Measurements from ENCODE around the gene ACP6.
A peak's percentile ranks its signal among the peaks of the same experiment; 100 is the strongest.
"Not testable (repeated sequence)": the region's sequence is repeated elsewhere in the genome, so short reads cannot be mapped to it uniquely, and the experiment has no call there.

The ACP6 gene

DNA sequence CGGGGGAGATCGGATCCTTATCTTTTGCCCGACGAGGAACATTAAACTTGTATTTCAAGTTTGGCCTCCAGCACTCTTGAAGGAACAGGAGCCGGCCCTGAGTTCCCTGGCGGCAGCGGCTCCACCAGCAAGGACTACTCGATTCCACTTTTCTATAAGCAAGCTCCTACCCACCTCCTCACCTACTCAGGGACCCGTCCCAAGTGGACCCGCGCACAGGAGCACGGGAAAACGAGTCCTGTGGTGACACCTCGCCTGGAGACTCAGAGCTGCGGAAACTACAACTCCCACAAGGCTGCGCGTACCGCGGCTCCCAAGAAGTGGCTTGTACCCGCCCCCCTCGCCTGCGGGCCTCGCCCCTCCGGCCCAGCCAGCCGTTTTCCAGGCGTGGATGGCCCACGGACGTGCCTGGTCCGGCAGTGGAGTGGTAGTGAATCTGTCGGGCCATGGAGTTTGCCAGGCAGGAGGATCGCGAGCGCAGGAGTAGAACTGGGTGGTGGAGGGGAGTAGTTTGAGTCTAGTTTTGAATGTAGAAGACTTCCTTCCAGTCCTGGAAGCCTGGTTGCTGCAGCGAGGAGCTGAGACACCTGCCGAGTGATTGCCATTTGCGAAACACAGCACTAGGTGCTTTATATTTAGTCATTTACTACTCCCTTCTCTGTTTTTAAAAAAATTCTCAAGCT is at the start of gene ACP6:
Gene ACP6 (minus strand): TSS at position 206 of the 683 bp plus-strand sequence. CDS start 476 bp downstream, outside the sequence.
- DNase-seq, result peak; percentile 91

DNA sequence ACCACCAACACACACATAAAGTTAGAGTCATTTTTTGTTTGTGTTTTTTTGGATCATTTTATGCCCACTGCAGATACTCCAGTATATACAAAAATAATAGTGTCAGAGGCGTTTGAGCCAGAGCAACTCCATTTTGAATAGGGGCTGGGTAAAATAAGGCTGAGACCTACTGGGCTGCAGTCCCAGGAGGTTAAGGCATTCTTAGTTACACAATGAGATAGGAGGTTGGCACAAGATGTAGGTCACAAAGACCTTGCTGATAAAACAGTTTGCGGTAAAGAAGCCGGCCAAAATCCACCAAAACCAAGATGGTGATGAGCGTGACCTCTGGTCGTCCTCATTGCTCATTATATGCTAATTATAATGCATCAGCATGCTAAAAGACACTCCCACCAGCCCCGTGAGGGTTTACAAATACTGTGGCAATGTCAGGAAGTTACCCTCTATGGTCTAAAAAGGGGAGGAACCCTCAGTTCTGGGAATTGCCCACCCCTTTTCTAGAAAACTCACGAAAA is 49.4 kb upstream of the ACP6 start:
- DNase-seq, result no peak

DNA sequence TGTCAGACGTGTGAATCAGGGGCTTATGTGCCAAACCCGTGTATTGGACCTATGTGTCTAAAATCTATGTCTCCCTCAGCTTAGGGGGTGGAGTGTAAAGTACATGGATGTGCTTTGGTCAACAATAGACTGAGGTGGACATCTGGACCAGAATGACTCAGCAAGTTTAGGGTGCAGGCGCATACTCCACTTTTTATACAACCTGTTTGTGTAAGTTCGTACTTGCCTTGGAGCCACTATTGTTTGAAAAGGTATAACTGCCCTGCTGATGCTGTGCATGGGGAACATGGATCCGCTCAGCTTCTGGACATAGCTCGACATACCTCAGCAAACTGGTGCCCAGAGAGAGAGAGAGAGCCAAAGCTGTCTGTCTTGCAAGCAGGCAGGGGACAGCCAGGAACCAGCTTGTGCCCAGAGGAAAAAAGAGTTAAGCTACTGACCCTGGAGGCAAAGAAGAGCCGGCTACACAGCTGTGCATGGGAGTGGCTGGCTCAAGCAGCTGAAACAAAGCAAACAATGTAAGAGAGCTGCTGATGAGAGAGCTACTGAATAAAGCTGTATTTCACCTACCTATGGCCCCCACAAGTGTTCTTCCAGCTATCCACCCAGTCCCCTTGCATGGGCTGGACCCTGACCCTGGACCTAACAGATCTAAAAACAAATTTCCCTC is 48.8 kb upstream of the ACP6 start:
- DNase-seq, result no peak

DNA sequence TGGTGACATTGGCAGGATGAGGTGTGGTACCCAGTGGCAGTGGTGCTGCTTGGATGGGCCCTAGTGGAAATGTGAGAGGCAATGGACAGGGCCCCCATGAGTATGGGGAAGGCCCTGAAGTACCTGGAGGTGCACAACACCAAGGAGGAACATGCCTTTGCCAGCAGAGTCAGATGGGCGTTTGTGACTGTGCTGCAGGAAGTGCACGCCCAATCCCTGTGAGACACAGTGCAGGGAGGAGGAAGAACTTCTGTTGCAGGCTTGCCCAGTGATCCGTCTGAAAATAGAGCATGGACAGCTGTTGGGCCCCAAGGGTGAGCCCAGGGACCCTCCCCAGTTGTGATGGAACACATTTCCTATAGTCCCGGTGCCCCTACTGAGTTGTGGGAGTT is 47.4 kb upstream of the ACP6 start:
- DNase-seq, result no peak

DNA sequence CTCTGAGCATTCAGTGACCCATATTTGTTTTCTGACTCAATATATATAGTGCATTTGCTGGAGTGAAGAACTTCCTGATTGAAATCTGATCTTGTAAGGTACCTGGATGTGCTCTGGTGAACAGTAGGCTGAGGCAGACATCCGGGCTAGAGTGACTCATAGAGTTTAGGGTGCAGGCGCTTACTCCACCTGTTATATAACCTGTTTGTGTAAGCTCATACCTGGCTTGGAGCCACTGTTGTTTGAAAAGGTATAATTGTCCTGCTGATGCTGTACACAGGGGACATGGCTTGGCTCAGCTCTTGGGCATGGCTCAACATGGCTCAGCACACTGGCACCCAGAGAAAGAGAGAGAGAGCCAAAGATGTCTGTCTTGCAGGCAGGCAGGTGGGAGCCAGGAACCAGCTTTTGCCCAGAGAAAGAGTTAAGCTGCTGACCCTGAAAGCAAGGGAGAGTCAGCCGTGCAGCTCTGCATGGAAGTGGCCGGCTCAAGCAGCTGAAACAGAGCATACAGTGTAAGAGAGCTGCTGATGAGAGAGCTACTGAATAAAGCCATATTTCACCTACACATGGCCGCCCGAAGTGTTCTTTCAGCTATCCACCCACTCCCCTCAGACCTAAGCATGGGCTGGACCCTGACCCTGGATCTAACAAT is 46.9 kb upstream of the ACP6 start:
- DNase-seq, result no peak

DNA sequence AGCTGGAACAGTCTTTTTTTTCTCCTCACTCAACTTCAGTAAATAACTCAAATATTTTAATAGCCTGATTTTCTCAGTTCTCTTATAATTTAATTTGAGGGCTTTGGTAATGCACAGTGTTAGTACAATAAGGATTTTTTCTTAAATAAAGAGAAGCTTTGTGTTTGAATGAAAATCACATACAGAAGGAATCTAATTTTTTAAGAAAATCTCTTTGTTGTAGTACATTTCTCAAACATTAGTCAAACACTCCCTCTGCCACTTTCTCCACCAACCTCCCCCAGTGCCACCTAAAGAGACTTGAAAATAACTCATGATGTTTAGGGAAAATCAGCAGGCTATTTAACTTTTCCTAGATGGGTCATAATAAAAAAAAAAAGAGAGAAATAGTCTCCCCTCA is 42.3 kb upstream of the ACP6 start:
- DNase-seq, result no peak

DNA sequence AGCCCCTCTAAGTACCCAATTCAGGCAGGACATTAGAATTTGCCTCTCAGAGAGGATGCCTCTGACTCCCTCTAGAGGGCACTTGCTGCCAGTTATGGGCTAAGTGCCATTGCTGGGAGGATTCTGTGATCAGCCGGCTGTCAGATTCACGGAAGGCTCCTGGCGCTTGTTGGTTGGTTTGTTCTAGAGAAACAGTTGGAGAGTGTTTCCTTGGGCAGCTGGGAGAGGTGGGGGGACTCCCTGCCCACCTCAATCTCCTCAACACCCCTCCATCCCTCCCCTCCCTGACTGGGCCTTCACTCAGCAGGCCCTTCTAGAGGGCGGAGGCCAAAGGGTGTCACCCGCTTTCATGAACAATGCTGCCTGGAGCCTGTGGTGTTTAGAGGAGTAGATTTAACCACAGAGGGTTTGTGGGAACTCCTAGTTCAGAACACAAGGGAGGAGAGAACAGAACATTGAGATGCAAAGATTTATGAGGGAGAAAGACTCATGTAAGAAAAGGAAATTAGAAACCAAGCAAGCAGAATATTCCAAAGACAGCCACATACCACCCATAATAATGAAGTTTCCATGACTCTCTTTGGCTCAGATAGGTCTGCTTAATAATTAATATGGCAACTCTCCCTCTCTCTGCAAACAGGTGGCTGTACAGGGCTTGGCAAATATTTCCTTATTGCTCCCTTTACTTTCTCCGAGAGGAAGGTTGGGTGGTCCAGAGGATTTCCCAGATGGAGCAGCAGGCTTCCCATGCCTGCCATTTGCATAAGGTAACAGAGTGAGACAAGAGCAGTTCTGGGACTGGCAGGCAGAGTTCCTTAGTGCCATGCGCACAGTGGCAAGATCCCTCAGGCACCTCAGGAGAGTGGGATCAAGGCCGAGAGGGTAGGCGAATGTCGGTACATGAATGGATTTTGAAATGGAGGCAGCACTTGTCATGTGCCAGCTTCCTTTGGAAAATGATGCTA is 30.0 kb upstream of the ACP6 start:
- DNase-seq, result peak; percentile 60

DNA sequence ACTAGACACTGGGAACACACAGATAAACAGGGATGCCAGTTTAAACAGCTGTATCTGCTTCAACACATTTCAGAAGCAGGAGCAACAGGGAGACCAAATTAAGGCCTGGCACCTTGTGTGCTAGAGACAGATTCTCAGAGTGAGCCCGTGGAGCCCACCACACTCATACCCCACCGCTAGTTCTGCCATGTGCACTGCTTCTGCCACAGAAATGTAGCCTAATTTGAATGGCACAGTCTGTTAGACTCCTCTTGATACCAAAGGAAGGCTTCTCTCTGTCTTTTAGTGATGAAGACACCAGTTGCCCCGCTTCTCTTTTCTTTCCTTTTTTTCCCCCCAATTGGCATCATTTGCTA is 29.3 kb upstream of the ACP6 start:
- no peak for DNase-seq

DNA sequence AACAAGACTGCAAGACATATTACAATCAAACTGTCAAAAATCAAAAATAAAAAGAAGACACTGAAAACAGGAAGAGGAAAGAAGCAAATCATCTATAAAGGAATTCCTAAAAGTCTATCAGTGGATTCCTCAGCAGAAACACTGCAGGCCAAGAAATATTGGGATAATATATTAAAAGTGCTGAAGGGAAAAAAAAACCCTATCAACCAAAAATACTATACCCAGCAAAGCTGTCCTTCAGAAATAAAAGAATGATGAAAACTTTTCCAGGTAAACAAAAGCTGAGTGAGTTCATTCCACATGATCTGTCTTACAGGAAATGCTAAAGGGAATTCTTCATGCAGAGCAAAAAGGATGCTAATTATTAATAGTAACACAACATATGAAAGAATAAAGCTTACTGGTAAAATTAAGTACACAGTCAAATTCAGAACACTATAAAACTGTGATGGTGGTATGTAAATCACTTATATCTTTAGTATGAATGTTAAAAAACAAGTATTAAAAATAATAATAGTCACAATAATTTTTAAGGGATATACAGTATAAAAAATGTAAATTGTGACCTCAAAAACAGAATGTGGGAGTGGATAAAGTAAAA is 12.9 kb upstream of the ACP6 start:
- DNase-seq, result no peak

DNA sequence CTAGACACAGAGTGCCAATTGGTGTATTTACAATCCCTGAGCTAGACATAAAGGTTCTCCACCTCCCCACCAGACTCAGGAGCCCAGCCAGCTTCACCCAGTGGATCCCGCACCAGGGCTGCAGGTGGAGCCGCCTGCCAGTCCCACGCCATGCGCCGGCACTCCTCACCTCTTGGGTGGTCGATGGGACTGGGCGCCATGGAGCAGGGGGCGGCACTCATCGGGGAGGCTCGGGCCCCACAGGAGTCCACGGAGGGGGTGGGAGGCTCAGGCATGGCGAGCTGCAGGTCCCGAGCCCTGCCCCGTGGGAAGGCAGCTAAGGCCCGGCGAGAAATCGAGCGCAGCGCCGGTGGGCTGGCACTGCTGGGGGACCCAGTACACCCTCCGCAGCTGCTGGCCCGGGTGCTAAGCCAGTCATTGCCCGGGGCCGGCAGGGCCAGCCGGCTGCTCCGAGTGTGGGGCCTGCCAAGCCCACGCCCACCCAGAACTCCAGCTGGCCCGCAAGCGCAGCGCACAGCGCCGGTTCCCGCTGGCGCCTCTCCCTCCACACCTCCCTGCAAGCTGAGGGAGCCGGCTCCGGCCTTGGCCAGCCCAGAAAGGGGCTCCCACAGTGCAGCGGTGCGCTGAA is 10.4 kb upstream of the ACP6 start:
- not testable (repeated sequence) for DNase-seq

DNA sequence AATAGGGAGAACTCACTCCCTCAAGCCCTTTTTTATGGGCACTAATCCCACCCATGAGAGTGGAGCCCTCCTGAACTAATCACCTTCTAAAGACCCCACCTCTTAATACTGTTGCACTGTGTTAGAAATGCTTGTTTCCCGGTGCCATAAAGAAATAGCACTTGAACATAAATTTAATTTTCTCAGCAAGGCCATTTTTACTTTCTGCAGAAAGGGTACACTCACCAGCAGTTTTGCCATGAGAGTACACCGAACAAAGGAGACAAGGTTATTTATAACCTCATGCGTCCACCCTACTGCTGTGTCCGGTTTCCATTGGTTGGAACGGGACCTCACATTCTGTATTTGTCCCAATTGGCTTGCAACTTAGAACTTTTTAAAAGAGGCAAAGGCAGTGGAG is 7.4 kb upstream of the ACP6 start:
- not testable (repeated sequence) for DNase-seq

DNA sequence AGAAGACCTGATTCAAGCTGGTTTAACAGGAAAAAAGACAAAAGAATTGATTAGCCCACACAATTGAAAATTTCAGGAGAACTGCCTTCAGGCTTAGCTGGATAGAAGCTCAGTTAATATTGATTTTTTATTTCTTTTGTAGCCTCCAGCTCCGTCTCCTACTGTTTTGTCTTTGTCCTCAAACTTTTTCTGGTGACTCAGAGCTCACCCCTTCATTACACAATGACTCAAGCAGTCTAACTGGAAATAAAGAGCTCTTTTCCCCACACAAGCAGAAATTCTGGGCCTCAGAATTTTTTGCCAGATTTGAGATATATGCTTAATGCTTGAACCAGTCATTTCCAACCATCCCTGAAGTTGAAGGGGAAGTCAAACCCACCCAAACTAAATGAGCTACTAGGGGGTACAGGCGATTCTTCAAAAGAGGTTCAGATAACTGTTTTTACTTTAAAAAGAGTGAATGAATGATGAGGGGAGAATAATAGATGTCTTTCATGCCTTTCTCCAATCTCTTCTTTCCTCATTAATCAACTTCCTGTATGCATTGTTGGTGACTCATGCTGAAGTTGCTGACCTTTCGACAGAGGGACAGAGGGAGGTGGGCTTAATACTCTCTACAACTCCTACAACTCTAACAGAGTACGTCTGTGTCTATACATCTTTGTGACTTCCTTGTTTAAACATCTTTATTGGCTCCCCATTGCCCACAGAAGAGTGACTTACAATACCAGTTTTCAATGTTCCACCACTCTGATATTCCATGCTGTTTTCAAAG is 6.2 kb upstream of the ACP6 start:
- DNase-seq, result no peak

DNA sequence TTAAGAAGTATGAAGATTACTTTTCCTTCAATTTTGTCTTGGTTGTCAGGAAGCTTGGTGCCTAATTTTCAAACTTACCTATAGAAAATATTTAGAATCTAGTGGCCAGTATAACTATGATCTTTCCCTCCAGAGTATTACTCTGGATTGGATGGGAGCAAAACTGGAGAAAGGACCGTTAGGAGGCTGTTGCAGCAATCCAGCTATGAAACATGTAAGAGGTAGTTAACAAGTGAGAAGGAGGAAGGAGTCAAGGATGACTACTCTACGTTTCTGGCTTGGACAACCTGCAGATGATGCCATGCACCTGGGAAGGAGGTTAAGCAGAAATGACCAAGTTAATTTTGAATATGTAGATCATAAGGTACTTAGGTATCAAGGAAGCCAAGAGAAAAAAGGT is 3.5 kb upstream of the ACP6 start:
- DNase-seq, result no peak

DNA sequence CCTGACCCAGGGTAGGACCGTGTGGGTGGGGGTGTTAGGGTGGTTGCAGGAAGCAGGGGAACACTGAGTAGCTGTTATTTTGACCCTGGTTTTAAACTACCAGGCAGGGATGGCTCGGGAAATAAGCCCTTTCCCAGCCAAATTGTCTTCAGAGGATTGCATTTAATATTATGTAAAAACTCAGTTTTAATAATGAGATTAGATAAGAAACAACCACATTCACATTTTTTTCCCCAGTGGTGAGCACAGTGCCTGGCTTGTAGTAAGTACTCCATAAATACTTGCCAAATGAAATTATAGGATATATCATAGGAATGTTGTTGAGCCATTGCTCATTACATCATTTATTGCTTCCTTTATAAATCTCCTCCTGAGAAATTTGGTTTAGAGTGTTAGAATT is 3.1 kb upstream of the ACP6 start:
- no peak for DNase-seq

DNA sequence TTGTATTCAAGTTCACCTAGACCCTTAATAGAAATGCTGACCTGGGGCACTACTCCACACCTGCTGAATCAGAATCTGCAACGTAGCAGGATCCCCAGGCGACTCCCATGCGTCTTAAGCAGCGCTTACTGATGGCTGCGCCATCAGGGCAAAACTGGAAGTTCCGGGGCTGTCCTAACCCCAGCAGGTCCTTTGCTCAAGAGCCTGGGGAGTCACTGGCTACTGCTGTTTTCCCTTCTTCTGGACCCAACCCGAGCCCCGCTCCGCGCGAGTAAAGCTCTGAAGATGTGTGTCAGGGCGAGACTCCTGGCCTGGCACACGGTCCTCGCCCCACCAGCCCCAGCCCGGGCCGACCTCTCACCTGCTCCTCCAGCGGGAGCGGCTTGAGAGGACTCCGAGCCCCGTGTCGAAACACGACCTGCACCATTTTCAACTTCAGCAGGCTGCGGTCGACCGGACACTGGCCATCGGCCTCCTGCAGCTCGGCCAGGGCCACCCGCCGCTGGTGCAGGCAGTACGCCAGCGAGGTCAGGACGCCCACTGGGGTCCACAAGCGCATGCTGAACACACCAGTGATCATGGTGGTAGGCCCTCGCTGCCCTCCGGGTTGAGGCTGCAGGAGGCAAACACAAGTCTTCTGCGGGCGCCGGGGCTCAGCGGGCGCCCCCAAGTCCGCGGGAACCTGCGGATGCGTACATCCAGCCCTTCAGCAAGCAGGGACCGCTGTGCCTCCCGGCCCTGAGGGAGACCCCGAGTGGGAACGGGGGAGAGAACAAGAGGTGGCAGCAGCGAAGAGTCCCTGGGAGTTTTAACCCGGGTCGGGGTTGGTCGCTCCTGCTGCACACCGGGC is 630 bp downstream of the ACP6 start:
- DNase-seq, result peak; percentile 48

DNA sequence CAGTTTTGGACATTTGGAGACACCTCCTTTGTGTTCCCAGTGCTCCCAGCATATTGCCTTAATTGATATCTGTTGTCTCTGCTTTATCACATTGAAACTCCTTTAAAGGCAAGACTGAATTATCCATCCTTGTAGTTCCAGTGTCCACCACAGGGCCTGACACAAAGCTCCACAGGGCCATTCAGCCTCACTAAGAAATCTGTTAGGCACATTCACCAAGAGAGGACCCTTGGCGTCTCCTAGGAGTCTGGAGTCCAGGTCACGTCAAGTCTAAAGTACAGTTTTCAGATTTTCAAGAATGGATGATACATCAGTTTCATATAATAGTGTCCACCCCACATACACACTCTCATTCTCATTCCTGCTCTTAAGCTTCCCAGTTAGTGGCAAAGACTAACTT is 4.8 kb downstream of the ACP6 start:
- DNase-seq, result no peak

DNA sequence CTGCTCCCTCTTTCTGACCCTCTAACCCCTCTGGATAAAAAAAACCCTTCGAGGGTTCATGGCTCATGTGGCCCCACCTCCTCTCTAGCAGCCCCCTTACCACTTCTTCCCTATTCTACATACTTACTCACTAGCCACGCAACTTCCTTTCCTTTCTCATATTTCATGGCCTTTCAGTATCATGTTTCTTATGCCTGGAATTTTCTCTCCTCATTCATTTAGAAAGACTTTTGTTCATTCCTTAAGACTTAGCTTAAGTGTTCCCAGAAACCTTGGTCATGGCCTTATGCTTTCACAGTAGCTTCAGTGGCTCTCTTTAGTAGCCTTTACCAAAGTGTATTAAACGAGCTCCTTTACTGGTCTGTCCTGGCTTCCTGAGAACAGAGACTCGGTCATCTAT is 6.1 kb downstream of the ACP6 start:
- no peak for DNase-seq

DNA sequence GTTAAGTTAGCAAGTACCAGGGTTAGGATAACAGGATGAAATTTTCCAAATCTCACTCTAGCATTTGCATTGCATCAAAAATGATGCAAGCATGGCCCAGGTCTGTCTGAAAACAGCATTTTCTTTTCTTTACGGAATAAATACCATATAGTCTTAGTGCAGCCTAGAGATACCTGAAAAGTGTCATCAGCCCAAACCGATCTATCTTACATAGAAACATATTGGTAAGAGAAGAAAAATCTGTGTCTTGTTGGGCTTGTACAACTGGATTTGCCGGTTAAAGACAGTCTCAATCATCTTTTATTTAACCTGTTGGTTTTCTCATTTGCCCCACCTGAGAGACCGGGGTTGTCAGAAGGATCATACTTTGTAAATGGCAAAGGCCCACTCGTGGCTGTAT is 15.8 kb downstream of the ACP6 start:
- DNase-seq, result no peak

DNA sequence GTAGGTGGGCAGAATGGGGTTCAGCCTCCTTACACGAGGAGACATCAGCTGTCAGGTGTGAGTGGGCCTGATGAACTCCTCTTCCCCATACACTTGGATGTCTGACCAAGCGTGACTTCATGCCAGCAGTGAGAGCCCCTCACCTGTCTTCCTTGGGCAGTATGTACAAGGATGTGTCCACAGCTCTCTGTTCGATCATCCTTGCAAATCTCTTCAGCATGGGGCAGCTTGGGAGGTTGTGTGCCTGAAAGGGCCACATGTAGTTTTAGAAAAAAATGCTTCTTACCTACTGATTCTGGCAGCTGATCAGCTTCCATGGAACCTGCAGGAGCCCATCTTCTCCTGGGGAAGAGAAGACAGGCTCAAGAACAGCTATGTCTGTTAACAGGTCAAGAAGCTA is 18.0 kb downstream of the ACP6 start:
- DNase-seq, result no peak

DNA sequence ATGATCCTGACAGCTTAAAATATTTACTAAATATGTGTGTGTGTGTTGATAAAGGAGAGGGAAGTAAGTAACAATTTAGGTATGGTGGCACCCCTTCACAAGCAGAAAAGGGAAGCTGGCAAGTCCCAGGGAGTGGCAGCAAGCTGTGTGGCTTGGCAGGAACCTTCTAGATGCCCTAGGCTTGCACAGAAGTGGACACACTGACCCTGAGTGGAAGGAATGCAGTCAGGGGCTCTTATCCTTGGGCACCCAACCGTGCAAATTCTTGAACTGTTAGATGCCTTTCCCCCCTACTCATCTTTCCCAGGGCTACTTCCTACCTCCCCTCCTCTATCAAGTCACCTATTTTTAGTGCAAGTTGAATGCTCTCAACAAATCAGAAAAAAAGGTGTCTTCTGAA is 18.9 kb downstream of the ACP6 start:
- no peak for DNase-seq
